Liver (tissue), 2 donors: Measurements from ENCODE around the gene SMYD3.

Experiments
- CTCF ChIP-seq: fragments of 150-350 bp; IDR thresholded peaks from 2 replicates; pipeline ENCODE4 v1.5.1; 2017; ENCODE audit warnings: improper control_type of control experiment, low read depth, low read length; ENCODE audit not compliant: missing input control
- MAX ChIP-seq: IDR thresholded peaks from 2 replicates; pipeline ENCODE4 v1.6.1; 2016; ENCODE audit warnings: antibody characterized with exemption
- donor health status: healthy.

- TF ChIP-seq CTCF (no peak), MAX (no peak)
Observed at GRCh38 chr1:246302711-246303317, 204.3 kb downstream of the SMYD3 start.
